GM12872 (cell line): ENCODE results near the gene SULT1E1.

Source experiments
- TF ChIP-seq, protein P1 (sequence below): IDR thresholded peaks from 3 replicates; pipeline ENCODE4 v1.5.1; 2011; ENCODE audit warnings: low read depth, mild to moderate bottlenecking, low read length, moderate library complexity; ENCODE audit not compliant: insufficient read depth

SULT1E1 gene, protein sequence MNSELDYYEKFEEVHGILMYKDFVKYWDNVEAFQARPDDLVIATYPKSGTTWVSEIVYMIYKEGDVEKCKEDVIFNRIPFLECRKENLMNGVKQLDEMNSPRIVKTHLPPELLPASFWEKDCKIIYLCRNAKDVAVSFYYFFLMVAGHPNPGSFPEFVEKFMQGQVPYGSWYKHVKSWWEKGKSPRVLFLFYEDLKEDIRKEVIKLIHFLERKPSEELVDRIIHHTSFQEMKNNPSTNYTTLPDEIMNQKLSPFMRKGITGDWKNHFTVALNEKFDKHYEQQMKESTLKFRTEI

GRCh38 chr4:69860052-69860451 is at the start of gene SULT1E1:
Gene SULT1E1 (minus strand): TSS chr4:69860145. CDS start chr4:69857644, 2,501 bp downstream.
- TF ChIP-seq, protein P1, sequence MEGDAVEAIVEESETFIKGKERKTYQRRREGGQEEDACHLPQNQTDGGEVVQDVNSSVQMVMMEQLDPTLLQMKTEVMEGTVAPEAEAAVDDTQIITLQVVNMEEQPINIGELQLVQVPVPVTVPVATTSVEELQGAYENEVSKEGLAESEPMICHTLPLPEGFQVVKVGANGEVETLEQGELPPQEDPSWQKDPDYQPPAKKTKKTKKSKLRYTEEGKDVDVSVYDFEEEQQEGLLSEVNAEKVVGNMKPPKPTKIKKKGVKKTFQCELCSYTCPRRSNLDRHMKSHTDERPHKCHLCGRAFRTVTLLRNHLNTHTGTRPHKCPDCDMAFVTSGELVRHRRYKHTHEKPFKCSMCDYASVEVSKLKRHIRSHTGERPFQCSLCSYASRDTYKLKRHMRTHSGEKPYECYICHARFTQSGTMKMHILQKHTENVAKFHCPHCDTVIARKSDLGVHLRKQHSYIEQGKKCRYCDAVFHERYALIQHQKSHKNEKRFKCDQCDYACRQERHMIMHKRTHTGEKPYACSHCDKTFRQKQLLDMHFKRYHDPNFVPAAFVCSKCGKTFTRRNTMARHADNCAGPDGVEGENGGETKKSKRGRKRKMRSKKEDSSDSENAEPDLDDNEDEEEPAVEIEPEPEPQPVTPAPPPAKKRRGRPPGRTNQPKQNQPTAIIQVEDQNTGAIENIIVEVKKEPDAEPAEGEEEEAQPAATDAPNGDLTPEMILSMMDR = no peak

DNA sequence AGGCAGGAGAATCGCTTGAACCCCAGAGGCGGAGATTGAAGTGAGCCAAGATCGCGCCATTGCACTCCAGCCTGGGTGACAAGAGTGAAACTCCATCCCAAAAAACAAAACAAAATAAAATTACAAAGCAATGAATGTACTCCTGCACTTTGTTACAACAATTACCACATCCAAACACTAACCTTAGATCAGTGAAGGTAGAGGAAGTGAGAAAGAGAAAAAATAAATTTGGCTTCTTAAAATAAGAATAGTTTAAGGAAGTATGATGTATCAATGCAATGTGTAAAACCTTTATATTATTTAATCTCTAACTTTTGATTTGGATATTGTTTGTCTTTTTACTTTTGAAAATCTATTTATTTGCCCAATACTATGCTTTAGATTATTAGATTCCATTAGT is 49.2 kb upstream of the SULT1E1 start:
- TF ChIP-seq, protein P1 = no peak

DNA sequence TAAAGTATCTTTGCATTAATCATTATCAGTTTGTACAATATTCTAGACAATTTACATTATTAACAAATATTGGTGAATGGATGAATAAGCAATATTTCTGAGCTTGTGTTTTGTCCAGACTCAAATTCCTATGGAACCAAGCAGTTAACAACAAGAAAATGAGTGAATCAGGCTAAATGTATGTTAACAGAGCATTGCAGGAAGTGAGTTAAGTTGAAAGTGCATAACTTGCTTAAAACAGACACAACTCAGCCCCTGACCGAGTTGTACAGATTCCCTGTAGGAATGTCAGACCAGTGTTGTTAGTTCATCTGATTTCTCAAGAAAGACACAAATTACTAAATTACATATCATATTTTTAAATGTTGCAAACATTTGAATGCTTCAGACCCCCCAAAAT is 47.2 kb upstream of the SULT1E1 start:
- TF ChIP-seq, protein P1 = no peak

- TF ChIP-seq, protein P1 = peak; percentile 37; the same call in 2 of the 3 replicates
These were observed 36.7 kb upstream of the SULT1E1 start for GRCh38 chr4:69896530-69897116.

DNA sequence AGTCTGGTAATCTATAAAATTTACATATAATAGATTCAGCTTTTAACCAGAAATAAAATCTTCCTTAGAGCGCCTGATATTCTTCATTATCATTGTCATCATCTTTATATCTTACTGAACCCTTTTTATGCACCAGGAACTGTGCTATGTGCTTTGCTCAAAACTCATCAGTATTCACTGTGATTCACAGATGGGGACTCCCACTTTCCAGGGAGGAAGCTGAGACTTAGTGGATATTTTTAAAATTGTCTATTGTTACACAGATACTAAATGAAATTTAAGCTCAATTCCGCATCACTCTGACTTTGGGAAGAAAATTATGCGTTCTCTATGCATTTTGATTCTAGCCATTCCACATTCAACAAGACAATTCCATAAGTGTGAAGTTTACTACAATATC is 34.8 kb upstream of the SULT1E1 start:
- TF ChIP-seq, protein P1 = no peak

DNA sequence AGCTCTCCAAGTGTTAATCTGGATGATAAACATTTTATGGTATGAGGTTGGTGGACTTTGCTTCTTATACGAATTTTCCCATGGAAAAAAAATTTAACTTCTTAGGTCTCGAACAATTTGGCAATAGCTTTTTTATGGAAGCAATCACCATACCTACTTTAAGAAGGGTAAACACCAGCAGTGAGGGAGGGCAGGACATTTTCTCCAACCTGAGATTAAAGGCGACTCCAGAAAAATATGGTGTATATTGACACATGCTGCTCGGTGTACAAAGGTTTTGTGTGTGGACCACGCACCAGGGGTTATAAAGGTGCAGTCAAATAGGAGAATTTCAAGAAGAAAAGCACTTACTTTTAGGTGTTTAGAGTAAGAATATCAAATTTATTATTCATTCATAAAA is 34.2 kb upstream of the SULT1E1 start:
- TF ChIP-seq, protein P1 = no peak

- TF ChIP-seq, protein P1 = no peak
These were observed 28.4 kb upstream of the SULT1E1 start for GRCh38 chr4:69888336-69888735.
